SK-N-SH (cell line): ENCODE data around the gene KLHDC8B. TPM values are rescaled to one million over a fixed set of nuclear protein-coding genes. Genes with fewer than 3 reads are reported as not detected.
"Not testable (repeated sequence)": the region's sequence is repeated elsewhere in the genome, so short reads cannot be mapped to it uniquely, and the experiment has no call there.

Experiments
- CTCF ChIA-PET: fragments of 300-600, 350-600 bp; formaldehyde crosslinking; extraction: SDS; loops from one replicate; lab custom pipeline; 2021; lab: Yijun Ruan, JAX
- POLR2A ChIA-PET: fragments of 350-600 bp; sonication (Branson Sonifier 250); formaldehyde crosslinking; extraction: SDS; loops from one replicate; lab custom pipeline; 2020; ENCODE audit warnings: antibody characterized with exemption, inconsistent platforms; lab: Yijun Ruan, JAX
- DNase-seq: peaks from one replicate; pipeline ENCODE4 v3.0.0; 2012
- H2AFZ ChIP-seq: fragments of 200-600 bp; sonication (generic); 2 replicates; pipeline ENCODE4 v1.8.1; 2016; ENCODE audit warnings: antibody characterized with exemption, mild to moderate bottlenecking, low read depth
- H3F3A ChIP-seq: fragments of 200-600 bp; sonication (generic); replicated peaks from 2 replicates; pipeline ENCODE3; 2016; ENCODE audit warnings: antibody characterized with exemption, mild to moderate bottlenecking; ENCODE audit not compliant: insufficient read depth
- H3K27ac ChIP-seq, 2 experiments: fragments of 200-500 bp in 1 of 2; fragments of 200-600 bp in 1 of 2; sonication (Bioruptor generic) in 1 of 2; sonication (generic), shearing (Covaris generic) in 1 of 2; 2 replicates each; pipeline versions ENCODE4 v1.5.1 to v1.6.1; 2014 to 2016; ENCODE audit warnings: low read depth in 2 of 2, inconsistent platforms in 1 of 2, low read length in 1 of 2, mild to moderate bottlenecking in 1 of 2, mixed read lengths in 1 of 2
- H3K27me3 ChIP-seq: fragments of 200-600 bp; sonication (generic), shearing (Covaris generic); 2 replicates; pipeline ENCODE4 v1.6.1; 2016; ENCODE audit warnings: mixed run types; ENCODE audit not compliant: insufficient read depth
- H3K36me3 ChIP-seq, 2 experiments: fragments of 200-500 bp in 1 of 2; fragments of 200-600 bp in 1 of 2; sonication (Bioruptor generic) in 1 of 2; sonication (generic) in 1 of 2; replicated peaks in 1 of 2; 2 replicates each; pipeline versions ENCODE3 to v1.5.1; 2014 to 2016; ENCODE audit warnings: low read length in 1 of 2, mild to moderate bottlenecking in 1 of 2; ENCODE audit not compliant: insufficient read depth in 2 of 2, control insufficient read depth in 1 of 2
- H3K4me1 ChIP-seq, 2 experiments: fragments of 200-500 bp in 1 of 2; fragments of 200-600 bp in 1 of 2; sonication (Bioruptor generic) in 1 of 2; sonication (generic), shearing (Covaris generic) in 1 of 2; 2 replicates each; pipeline versions ENCODE4 v1.5.1 to v1.6.1; 2014 to 2016; ENCODE audit warnings: low read depth in 1 of 2, low read length in 1 of 2, mixed run types in 1 of 2; ENCODE audit not compliant: insufficient read depth in 2 of 2, control insufficient read depth in 1 of 2
- H3K4me2 ChIP-seq: fragments of 200-600 bp; sonication (generic), shearing (Covaris generic); 2 replicates; pipeline ENCODE4 v1.6.1; 2017; ENCODE audit warnings: mixed run types
- H3K4me3 ChIP-seq, 2 experiments: fragments of 200-500 bp in 1 of 2; fragments of 200-600 bp in 1 of 2; sonication (Bioruptor generic) in 1 of 2; sonication (generic), shearing (Covaris generic) in 1 of 2; 2 replicates each; pipeline versions ENCODE4 v1.5.1 to v1.8.1; 2014 to 2016; ENCODE audit warnings: low read depth in 2 of 2, inconsistent platforms in 1 of 2, low read length in 1 of 2, mild to moderate bottlenecking in 1 of 2, mixed read lengths in 1 of 2, moderate library complexity in 1 of 2
- H3K79me2 ChIP-seq: fragments of 200-600 bp; sonication (generic); 2 replicates; pipeline ENCODE4 v1.8.1; 2017; ENCODE audit warnings: mild to moderate bottlenecking; ENCODE audit not compliant: insufficient read depth
- H3K9ac ChIP-seq: fragments of 200-600 bp; sonication (generic); 2 replicates; pipeline ENCODE4 v1.6.1; 2017; ENCODE audit warnings: mixed run types
- H3K9me2 ChIP-seq: fragments of 200-600 bp; sonication (generic); 2 replicates; pipeline ENCODE4 v1.6.1; 2017; ENCODE audit warnings: mixed run types
- H3K9me3 ChIP-seq: fragments of 200-600 bp; sonication (generic); 2 replicates; pipeline ENCODE4 v1.6.1; 2017; ENCODE audit warnings: mixed run types, mild to moderate bottlenecking, moderate library complexity
- H4K20me1 ChIP-seq: fragments of 200-600 bp; sonication (generic); 2 replicates; pipeline ENCODE4 v1.6.1; 2017; ENCODE audit warnings: mild to moderate bottlenecking, mixed run types; ENCODE audit not compliant: insufficient read depth
- GATA2 ChIP-seq: sonication (generic); formaldehyde crosslinking; IDR thresholded peaks from 2 replicates; pipeline ENCODE4 v1.5.0; 2020; ENCODE audit warnings: mild to moderate bottlenecking, missing genetic modification reagents
- MXI1 ChIP-seq: IDR thresholded peaks from 2 replicates; pipeline ENCODE4 v1.6.1; 2012; ENCODE audit warnings: mild to moderate bottlenecking, low read depth, low read length, improper control_type of control experiment
- NFIC ChIP-seq: IDR thresholded peaks from 2 replicates; pipeline ENCODE4 v1.4.0; 2012; ENCODE audit warnings: borderline replicate concordance
- NRF1 ChIP-seq: IDR thresholded peaks from 2 replicates; pipeline ENCODE4 v1.6.1; 2012; ENCODE audit warnings: low read depth, mild to moderate bottlenecking, low read length
- POLR2AphosphoS5 ChIP-seq: IDR thresholded peaks from 2 replicates; pipeline ENCODE4 v1.6.1; 2012; ENCODE audit warnings: low read depth, low read length
- RAD21 ChIP-seq: IDR thresholded peaks from 2 replicates; pipeline ENCODE4 v1.6.1; 2012; ENCODE audit warnings: mild to moderate bottlenecking, low read length
- RCOR1 ChIP-seq: fragments of 150-350 bp; IDR thresholded peaks from 2 replicates; pipeline ENCODE4 v1.6.1; 2017; ENCODE audit warnings: antibody characterized with exemption, low read length
- RFX5 ChIP-seq: IDR thresholded peaks from 2 replicates; pipeline ENCODE4 v1.6.1; 2012; ENCODE audit warnings: mild to moderate bottlenecking, improper control_type of control experiment, low read length
- RXRA ChIP-seq: IDR thresholded peaks from 2 replicates; pipeline ENCODE4 v1.4.0; 2012; ENCODE audit warnings: low read depth, mild to moderate bottlenecking, borderline replicate concordance
- SIN3A ChIP-seq: IDR thresholded peaks from 2 replicates; pipeline ENCODE4 v1.6.1; 2012; ENCODE audit warnings: low read depth, mild to moderate bottlenecking, low read length, moderate library complexity, borderline replicate concordance
- SMC3 ChIP-seq: IDR thresholded peaks from 2 replicates; pipeline ENCODE4 v1.6.1; 2012; ENCODE audit warnings: low read depth, low read length, improper control_type of control experiment
- YY1 ChIP-seq: IDR thresholded peaks from 2 replicates; pipeline ENCODE4 v1.4.0; 2012; ENCODE audit warnings: low read depth, mild to moderate bottlenecking
- WGBS: methylation state at CpG from one replicate; pipeline ENCODE4 v1.1.6; 2017; ENCODE audit warnings: low lambda C conversion rate; 5-methylcytosine and 5-hydroxymethylcytosine counted together
- polyA plus RNA-seq, 3 experiments: library from polyadenylated mRNA; depleted of rRNA; stranded (reverse); fragments of >200 nt; gene quantifications; 2 replicates each; pipeline ENCODE4 v1.2.3, GENCODE V29; 2012
- TF ChIP-seq, protein P1 (sequence below): IDR thresholded peaks from 2 replicates; pipeline ENCODE4 v1.4.0; 2012; ENCODE audit warnings: low read depth, borderline replicate concordance
- TF ChIP-seq, protein P2 (sequence below): IDR thresholded peaks from 2 replicates; pipeline ENCODE4 v1.6.1; 2012; ENCODE audit warnings: mild to moderate bottlenecking, low read depth, low read length, moderate library complexity
- TF ChIP-seq, protein P3 (sequence below): fragments of 150-350 bp; IDR thresholded peaks from 2 replicates; pipeline ENCODE4 v1.6.1; 2017; ENCODE audit warnings: antibody characterized with exemption, low read length, low read depth, borderline replicate concordance

KLHDC8B gene
- polyA plus RNA-seq, 1 of the 3 experiments (the other 2 are of a cell fraction) = 35.3 TPM

DNA sequence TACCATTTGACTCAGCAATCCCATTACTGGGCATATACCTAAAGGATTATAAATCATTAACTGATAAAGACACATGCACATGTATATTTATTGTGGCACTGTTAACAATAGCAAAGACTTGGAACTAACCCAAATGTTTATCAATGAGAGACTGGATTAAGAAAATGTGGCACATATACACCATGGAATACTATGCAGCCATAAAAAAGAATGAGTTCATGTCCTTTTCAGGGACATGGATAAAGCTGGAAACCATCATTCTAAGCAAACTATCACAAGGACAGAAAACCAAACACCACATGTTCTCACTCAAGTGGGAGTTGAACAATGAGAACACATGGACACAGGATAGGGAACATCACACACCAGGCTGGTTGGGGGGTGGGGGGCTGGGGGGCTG is 45.7 kb downstream of the KLHDC8B start:
- H4K20me1 ChIP-seq, H3K4me3 ChIP-seq, H3K4me1 ChIP-seq, H2AFZ ChIP-seq, H3F3A ChIP-seq, H3K27ac ChIP-seq, H3K4me2 ChIP-seq, H3K27me3 ChIP-seq, H3K79me2 ChIP-seq, H3K9me2 ChIP-seq, H3K36me3 ChIP-seq, DNase-seq, CTCF ChIA-PET, H3K9me3 ChIP-seq, H3K9ac ChIP-seq: not testable (repeated sequence)
- POLR2A ChIA-PET = interaction anchor here (1.2 kb wide), 1 partner anchor 46 kb away, joined by 4 read pairs; the partner anchor contains the start of gene KLHDC8B

DNA sequence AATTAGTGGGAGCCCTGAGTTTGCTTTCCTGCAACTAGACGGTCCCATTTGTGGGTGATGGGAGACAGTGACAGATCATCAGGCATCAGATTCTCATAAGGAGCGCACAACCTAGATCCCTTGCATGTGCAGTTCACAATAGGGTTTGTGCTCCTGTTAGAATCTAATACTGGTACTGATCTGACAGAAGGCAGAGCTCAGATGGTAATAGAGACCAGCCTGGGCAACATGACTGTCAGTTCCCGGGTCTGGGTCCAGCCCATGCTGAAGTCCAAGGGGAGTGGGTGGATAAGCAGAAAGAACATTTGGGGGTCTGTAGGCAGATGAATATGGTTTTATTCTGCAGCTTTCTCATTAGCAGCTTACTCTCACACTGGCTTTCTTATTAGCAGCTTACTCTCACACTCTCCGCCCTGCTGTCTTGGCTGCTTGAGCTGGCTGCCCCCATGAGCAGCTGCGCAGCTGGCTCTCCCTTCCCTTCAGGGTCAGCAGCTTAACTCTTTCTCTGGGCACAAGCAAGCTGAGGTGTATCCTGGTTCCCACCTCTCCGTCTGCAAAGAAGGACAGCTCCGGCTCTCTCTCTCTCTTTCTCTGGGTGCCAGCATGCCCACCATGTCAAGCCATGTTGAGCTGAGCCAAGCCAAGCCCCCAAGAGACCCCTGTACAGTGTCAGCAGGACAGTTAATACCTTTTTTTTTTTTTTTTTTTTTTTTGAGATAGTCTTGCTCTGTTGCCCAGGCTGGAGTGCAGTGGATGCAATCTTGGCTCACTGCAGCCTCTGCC is 46.5 kb downstream of the KLHDC8B start:
- no peaks in the 10 kb centered on the region for H4K20me1 ChIP-seq
- ChIA-PET POLR2A (interaction anchor here (1.2 kb wide), 1 partner anchor 47 kb away, joined by 4 read pairs; the partner anchor contains the start of gene KLHDC8B), CTCF (no interaction called here)
- no peaks in the 10 kb centered on the region for H3K36me3 ChIP-seq
- DNase-seq = no peak
- no peak overlapping the region for H3K4me2 ChIP-seq
- H3K27me3 ChIP-seq = no peaks in the 10 kb centered on the region; the same call in 1 of the 2 replicates
- peak overlapping the region; percentile 40 to 66 for H3K27ac ChIP-seq
- 92% methylated on average over 7 of the region's 7 CpGs for whole genome bisulfite sequencing
- H3K79me2 ChIP-seq = no peaks in the 10 kb centered on the region
- no peaks in the 10 kb centered on the region for H3K9me2 ChIP-seq
- H3K9ac ChIP-seq = no peak overlapping the region
- peak overlapping the region; percentile 71 for H2AFZ ChIP-seq
- H3K4me1 ChIP-seq = peaks cover 0 to 2% of the 10 kb centered on the region in 2 experiments; a peak in 1 of 4 replicates
- TF ChIP-seq, protein P1, sequence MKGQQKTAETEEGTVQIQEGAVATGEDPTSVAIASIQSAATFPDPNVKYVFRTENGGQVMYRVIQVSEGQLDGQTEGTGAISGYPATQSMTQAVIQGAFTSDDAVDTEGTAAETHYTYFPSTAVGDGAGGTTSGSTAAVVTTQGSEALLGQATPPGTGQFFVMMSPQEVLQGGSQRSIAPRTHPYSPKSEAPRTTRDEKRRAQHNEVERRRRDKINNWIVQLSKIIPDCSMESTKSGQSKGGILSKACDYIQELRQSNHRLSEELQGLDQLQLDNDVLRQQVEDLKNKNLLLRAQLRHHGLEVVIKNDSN = no peak
- TF ChIP-seq RAD21 (no peak), NFIC (no peak), SIN3A (no peak), MXI1 (no peak), NRF1 (no peak), RXRA (no peak), POLR2AphosphoS5 (no peak), SMC3 (no peak), YY1 (no peak), GATA2 (CRISPR knock-in tag) (no peak), RCOR1 (no peak), RFX5 (no peak)
- TF ChIP-seq, protein P2, sequence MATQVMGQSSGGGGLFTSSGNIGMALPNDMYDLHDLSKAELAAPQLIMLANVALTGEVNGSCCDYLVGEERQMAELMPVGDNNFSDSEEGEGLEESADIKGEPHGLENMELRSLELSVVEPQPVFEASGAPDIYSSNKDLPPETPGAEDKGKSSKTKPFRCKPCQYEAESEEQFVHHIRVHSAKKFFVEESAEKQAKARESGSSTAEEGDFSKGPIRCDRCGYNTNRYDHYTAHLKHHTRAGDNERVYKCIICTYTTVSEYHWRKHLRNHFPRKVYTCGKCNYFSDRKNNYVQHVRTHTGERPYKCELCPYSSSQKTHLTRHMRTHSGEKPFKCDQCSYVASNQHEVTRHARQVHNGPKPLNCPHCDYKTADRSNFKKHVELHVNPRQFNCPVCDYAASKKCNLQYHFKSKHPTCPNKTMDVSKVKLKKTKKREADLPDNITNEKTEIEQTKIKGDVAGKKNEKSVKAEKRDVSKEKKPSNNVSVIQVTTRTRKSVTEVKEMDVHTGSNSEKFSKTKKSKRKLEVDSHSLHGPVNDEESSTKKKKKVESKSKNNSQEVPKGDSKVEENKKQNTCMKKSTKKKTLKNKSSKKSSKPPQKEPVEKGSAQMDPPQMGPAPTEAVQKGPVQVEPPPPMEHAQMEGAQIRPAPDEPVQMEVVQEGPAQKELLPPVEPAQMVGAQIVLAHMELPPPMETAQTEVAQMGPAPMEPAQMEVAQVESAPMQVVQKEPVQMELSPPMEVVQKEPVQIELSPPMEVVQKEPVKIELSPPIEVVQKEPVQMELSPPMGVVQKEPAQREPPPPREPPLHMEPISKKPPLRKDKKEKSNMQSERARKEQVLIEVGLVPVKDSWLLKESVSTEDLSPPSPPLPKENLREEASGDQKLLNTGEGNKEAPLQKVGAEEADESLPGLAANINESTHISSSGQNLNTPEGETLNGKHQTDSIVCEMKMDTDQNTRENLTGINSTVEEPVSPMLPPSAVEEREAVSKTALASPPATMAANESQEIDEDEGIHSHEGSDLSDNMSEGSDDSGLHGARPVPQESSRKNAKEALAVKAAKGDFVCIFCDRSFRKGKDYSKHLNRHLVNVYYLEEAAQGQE = no peak
- TF ChIP-seq, protein P3, sequence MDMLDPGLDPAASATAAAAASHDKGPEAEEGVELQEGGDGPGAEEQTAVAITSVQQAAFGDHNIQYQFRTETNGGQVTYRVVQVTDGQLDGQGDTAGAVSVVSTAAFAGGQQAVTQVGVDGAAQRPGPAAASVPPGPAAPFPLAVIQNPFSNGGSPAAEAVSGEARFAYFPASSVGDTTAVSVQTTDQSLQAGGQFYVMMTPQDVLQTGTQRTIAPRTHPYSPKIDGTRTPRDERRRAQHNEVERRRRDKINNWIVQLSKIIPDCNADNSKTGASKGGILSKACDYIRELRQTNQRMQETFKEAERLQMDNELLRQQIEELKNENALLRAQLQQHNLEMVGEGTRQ = no peak
- no peaks in the 10 kb centered on the region for H3K9me3 ChIP-seq
- H3K4me3 ChIP-seq = no peak overlapping the region
- no peaks in the 10 kb centered on the region for H3F3A ChIP-seq
